Umbilical cord (tissue), 2 donors: ENCODE data around the gene WNT7A. TPM values are rescaled to one million over a fixed set of nuclear protein-coding genes. Genes with fewer than 3 reads are reported as not detected.

ENCODE experiments used
- DNase-seq: peaks from one replicate; pipeline ENCODE4 v3.0.0-alpha.2; 2015; ENCODE audit warnings: low spot score
- total RNA-seq: library from RNA; depleted of rRNA; stranded (reverse); fragments of >200 nt; gene quantifications from one replicate; pipeline ENCODE4 v1.2.3, GENCODE V29; 2014; ENCODE audit warnings: low replicate concordance; ENCODE audit not compliant: insufficient read depth

WNT7A gene
- total RNA-seq, 1 donor from 2014 or later, result 1.4 TPM

DNA sequence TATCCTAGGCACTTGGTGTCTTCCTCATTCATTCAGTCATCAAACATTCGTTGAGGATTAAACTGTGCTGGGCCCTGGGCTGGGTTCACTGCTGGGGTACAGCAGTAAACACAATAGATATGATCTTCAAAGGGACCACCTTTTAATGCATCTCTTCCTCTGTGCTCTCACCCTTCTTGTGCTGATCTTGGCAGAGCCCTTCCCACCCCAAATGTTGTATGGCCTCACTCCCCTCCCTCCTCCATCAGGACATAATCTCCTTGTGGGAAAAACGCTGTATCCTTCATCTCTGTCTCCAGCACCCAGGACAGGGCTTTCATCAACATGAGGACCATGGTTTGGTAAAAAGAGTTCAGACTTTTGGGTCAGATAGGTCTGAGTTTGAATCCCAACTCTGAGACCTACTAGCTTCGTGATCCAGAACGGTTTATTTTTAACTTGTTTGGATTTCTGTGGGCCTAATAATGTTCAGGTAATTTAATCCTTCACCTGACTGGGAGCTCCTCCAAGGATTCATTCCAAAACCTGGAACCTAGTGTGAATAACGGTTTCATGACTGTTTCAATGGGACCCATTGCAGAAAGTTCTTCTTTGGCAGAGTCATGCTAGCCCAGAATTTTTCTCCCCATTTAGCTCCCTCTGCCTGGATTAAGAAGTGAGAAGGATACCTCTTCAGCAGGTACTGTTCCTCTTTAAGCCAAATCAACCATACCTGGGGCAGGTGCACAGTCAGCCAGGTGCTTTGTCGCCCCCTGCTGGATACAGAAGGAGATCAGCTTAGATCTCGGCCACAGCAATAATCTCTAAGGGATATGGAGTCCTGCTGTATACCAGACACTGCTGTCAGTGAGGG is 5.2 kb upstream of the WNT7A start:
- DNase-seq, result peak; percentile 31

DNA sequence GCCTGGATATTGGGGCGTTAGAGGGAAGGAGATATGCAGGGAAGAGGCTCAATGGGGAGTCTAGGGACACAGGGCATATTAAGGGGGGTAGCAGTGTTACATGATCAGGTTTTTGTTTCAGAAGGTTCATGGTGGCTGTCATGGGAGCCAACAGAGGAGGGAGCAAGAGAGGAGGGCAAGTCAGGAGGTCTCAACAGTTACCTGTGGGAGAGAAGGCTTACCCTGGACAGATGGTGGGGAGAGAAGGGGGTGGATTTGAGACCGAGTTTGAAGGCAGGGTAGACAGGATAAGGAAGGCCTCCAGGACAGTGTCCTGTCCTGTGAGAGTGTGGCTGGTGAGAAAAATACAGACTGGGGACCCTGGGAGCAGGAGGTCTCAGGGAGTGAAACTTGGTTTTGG is 3.8 kb upstream of the WNT7A start:
- DNase-seq, result no peak

DNA sequence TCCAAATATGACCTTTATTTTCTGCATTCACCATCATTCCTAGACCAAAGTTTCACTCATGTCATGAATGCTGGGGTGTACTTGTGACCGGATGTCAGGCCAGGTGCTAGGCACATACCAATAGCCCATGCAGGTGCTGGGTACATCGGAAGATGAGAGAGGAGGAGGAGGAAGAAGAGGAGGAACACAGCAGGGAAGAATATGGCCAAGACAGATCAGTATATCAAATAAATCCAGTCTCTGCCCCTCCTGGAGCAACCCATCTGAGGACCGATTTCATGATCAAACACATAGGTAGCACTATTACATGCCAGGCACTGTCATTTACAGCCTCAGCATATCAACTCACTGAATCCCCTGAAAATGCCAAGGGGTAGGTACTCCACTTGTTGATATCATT is 3.0 kb upstream of the WNT7A start:
- DNase-seq, result no peak

DNA sequence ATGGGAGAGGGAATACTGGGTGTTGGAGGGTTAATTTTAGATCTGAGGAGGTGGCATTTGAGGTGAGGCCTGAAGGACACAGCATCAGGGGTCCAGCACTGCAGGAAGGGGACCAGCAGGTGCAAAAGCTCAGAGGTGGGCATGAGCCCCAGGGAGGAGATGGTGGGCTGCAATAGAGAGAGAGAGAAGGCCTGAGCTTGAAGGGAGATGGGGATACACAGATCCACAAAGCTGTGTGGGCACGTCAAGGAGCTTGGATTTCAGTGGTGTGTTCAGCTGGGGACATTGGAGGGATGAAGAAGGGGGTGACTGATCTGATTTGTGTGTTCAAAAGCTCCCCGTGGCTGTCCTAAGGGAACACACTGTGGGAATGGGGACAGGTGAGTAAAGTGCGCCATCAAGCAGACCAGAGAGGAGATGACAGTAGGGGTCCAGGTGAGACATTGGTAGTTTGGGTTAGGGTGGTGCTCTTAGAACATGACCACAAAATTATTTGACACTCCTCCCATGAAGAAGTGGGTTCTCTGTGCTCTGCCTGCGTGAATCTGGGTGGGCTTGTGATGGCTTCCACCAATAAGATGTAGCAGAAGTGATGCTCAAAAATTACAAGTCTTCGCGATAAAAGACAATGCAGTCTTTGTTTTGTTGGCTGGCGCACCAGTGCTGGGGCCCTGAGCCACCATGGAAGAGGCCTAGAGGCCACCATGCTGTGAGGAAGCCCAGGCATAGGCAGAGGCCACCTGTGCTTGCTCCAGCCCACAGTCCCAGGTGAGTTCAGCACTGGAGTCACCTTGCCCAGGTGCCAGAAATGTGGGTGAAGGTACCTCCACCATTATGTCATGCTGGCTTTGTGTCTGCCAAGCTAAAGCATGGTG is 1.9 kb upstream of the WNT7A start:
- no peak for DNase-seq

DNA sequence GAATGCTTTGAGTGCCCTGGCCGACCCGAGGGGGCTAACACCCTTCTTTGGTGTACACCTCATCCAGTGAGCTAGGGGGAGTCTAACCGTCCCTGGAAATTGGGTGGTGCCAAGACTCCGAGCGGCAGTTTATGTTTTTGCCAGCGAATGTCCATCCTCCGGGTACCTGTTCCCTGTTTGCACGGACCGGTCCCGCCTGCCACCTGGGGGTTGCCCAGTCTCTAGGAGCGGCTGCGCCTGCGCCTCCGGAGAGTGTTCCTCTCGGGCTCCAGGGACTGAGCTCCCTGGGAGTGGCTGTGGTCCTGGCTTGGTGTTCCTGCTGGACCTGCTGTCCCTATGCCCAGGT is 913 bp upstream of the WNT7A start:
- DNase-seq, result no peak

DNA sequence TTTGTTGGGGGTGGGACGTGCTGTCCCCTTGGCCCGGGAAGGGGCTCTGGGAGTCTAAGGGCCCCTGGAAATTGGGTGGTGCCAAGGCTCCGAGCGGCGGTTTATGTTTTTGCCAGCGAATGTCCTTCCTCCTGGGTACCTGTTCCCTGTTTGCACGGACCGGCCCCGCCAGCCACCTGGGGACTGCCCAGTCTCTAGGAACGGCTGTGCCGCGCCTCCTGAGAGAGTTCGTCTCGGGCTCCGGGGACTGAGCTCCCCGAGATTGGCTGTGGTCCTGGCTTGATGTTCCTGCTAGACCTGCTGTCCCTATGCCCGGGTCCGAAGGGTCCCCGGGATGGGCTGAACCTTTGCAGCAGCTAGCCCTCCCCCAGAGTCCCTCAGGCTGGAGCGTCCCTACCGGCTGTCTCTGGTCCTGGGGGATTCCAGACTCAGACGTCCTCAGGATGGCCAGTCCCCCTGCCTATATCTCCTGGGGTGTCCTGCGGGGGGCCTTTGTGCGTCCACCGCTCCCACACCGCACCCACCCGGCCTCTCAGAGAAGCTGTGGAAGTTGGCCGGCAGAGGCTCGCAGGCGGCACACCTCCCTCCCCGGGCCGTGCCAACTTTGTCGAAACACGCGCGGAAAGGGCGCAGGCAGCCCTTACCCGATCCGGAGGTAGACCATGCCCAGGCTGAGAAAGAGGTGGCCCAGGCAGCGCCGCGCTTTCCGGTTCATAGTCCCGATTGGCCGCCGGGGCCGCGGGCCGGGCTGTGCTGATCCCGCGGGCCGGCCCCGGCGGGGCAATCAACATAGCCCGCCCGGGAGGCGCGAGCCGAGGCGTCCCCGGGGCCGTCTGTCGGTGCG is 547 bp downstream of the WNT7A start:
- peak; percentile 6 for DNase-seq

DNA sequence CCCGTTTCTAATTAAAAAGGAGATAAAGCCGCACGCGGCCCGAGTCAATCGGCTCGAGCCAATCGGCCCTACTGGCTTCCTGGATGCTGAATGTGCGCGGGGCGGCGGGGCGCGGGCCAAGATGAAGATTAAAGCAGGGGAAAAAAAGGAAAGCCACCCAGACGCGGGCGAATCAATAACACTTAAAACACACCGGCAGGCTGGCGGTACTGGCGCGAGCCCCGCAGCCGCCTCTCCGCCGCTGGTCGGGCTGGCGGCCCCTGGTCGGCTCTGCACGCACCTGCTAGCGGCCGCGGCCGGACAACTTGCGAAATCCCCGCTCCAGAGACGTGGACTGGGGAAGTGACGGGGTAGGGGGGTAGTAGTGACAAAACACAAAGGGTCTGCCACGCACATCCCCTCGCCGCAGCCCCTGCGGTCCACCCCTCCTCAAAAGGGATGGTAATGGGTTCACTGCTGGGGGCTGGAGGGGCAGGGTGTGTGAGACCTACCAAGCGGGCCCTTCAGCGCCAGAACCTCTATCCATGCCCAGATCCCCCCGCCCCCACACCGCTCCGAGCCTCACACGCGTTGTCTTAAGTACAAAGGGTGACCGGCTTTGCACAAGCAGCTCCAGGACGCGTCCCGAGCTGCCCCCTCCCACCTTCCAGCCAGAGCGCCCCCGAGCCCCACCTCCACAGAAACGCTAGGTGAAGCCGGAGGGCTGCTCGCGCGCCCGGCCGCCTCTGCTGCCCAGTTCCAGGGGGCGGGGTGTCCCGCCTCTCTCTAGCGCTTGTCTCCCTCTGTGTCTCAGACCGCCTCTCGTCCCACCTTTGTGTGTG is 1.4 kb downstream of the WNT7A start:
- DNase-seq, result no peak

DNA sequence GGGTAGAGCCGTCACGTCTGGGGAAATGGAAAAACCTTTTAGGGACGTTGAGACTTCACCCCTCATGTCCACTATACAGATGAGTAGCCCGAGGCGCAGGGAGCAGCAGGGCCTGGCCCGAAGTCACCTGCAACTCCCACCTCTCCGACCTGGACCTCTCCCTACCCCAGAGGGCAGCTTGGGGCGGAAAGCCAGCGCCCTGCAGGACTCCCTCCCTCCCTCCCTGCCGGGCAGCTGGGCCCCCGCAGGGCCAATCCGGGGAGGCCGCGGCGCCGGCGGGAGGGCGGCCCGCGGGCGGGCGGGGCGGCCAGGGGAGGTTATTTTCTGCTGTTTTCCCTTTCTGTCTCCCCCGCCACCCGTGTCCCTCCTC is 2.0 kb downstream of the WNT7A start:
- no peak for DNase-seq

DNA sequence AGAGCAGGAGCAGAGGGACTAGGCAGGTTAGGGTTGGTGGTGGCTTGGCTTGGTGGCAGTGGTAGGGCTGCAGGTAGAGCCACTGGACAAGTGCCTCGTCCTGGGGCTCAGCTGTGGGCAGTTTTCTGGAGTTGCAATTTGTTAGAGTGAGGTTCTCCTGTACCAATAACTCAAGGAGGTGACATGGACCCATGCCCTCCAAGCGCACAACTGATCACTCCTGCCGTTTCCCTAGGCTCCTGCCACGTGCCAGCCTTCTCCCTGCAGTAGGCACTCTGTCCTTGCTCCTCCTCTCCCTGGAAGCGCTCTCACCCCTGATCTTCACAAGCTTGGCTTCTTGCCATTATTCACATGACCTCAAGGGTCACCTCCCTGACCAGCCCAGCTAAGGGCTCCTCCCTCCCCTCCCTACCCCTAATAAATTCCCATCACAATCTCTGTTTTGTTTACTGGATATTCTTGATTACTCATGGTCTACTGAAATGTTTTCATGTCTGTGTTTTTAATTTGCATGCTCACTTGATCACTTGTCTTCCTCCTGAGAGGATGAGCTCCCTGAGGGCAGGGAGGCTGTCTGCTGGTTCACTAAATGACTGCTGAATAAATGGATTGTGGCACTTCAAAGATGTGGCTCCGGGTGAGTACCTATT is 3.3 kb downstream of the WNT7A start:
- DNase-seq, result no peak

DNA sequence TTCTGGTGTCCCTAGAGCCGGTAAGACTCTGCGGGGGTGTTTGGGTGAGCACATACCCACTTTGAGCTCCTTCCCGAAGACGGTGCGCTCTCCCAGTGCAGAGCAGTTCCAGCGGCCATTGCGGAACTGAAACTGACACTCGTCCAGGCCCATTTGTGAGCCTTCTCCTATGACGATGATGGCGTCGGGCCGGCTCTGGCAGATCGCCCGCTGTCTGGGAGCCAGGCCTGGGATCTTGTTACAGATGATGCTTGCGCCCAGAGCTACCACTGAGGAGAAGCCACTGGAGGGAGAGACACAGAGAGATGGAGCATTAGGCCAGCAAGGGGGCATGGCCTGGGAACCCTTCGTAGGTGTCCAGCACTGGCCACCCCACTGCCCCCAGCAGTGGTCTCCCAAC is 5.0 kb downstream of the WNT7A start:
- DNase-seq, result no peak

DNA sequence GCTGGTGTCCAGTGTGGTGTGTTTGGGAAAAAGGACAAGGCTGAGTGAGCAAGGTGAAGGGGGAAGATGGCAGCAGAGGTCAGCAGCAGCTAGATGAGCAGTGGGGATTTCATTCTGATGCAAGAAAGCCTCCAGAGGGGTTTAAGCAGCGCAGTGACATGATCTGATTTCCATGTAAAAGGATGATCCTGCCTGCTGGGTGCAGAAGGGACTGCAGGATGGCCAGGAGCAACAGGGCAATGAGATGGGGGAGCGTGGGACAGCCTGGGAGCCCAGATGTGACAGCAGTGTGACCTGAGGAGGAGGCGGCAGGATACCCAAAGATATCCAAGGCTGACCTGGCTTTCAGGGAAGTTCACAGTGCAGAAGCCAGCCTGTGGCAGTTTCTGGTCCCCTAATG is 6.1 kb downstream of the WNT7A start:
- DNase-seq, result no peak

DNA sequence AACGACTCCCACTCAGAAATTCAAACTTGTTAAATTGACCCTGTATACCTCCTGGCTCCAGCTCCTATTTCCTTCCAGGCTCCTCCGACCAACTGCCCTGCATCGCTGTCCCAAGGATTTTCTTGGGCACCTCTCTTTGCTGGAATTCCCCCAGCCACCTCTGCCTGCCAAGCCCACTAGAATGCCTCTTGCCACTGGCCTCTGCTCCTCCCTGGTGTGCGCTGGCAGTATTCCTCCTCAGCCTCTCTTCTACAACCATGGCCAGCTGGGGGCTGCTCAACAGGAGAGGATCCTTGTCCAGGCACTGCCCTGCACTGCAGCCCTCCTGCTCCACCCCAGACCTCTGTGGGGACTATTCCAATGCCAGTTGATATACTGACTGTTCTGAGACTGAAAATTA is 7.4 kb downstream of the WNT7A start:
- DNase-seq, result no peak

DNA sequence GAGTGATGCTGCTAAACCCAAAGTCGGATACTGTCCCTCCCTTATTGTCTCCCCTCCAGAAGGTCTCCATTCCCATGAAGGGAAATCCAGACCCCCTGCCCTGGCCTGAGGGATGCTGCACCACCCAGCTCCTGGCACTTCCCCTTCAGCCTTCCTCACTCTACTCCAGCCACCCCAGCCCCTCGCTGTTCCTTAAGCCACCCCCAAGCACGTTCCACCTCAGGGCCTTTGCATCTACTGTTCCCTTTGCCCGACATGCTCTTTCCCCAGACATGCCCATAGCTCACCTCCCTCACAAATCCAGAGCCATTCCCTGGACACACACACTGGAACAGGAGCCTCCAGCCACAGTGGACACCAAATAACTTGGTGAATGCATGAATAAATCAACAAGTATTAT is 8.1 kb downstream of the WNT7A start:
- DNase-seq, result no peak

DNA sequence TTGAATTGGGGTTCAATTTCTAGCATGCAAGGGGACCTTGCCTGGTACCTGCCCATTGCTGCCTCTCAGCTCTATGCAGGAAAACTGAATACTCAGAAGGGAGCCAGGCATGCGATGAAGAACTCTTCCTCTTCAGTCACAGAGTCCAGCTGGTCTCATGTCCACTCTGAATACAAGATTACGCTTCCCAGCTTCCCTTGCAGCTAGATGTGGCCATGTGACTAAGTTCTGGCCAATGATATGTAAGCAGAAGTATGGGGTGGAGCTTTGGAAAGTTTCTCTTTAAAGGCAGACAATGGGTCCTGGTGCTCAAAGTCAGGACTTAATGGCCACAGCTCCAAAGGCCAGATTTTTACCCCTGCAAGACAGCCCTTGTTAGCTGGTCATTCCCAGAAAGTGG is 9.0 kb downstream of the WNT7A start:
- no peak for DNase-seq

DNA sequence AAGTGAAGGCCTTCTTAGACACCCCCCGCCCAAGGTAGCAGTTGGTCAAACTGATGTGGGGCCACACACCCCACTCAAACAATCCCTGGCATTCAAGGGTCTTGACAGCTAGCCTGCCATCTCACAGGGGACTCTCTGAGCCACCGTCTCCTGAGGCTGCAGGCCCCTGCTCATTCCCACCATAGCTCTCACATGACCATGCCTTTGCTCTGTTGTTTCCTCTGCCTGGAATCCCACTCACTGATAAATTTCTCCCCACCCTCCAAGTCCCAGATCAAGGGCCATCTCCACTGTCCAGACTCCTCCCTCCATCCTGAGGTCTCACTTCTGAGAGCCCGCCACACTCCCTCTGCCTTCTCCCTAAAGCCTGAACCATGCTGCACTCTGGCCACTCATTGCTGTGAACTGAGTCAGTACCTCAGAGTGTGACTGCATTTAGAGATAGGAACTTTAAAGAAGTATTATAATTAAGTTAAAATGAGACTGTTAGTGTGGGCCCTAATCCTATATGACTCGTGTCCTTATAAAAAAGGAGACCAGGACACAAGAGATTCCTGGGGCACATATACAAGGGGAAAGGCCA is 10.0 kb downstream of the WNT7A start:
- no peak for DNase-seq

DNA sequence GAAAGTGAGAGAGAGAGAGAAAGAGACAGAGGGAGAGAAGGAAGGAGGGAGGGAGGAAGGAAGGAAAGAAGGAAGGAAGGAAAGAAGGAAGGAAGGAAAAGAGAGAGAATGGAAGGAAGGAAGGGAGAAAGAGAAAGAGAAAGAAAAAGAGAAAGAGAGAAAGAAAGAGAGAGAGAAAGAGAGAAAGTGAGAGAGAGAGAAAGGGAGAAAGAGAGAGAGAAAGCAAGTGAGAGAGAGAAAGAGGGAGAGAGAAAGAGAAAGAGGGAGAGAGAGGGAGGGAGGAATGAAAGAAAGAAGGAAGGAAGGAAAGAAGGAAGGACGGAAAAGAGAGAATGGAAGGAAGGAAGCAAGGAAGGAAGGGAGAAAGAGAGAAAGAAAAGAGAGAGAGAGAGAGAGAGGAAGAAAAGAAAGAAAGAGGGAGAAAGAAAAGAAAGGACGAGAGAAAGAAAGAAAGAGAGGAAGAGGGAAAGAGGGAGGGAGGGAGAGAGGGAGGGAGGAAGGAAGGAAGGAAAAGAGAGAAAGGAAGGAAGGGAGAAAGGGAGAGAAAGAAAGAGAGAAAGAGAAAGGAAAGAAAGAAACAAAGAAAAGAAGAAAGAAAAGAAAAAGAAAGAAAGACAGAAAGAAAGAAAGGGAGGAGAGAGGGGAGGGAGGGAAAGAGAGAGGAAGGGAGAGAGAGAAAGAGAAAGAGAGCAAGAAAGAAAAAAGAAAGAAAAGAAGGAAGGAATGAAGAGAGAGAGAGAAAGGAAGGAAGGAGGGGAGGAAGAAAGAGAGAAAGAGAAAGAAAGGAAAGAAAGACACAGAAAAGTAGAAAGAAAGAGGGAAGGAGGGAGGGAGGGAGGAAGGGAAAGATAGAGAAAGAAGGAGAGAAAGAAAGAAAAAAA is 10.8 kb downstream of the WNT7A start:
- DNase-seq, result no peak

DNA sequence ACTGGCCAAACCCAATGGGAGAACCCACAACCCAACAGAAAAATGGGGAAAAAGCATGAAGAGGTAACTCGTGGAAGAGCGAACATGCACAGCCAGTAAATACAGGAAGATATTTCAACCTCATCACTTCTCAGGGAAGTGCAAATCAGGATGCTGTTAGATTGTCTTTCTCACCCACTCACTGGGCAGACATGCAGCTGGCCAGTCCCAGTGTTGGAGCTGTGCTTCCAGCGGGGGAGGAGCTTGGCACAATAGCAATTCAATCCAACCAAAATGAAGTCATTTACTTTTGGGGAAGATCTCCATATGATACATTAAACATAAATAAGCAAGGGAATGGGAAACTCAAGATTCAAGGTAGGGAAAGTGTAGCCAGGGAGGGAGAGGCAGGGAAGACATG is 12.1 kb downstream of the WNT7A start:
- DNase-seq, result no peak

DNA sequence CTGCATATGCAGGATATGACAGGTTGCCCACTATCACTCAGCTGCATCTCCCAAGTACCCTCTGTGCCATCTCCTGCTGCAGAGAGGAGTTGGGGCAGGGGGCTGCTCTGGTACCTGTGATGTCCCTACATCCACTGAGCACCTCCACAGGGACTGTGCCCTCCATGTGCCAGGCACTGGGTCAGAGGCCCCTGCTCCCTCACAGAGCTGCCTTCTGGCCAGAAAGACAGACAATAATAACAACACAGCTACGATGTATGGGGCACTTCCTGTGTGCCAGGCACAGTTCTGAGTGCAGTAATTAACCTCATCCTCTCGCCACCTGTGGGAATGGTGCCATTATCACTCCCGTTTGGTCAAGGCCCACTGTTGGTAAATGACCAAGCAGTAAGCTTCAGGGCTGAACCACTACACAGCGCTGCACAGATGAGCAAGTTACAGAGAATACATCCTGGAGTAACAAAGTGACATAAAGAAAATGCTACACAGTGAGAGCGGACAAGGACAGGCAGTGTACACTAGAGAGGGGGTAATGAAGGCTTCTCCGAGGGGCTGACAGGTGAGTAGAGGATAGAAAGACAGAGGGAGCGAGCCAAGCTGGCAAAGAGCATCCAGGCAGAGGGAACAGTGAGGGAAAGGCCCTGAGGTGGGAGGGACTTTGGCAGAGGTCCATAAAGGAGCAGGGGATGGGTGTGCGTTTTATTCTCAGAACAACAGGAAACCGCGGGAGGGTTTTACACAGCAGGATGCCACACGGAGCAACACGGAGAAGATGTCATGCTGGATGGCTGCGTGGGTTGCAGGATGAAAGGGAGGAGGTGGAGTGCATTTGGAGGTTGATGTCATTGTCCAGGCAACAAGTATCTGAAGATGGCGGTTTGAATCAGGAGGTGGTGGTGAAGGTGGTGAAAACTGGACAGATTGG is 13.6 kb downstream of the WNT7A start:
- DNase-seq, result no peak
